Measurements from ENCODE around the gene H2BK1. TPM values are rescaled to one million over a fixed set of nuclear protein-coding genes. Genes with fewer than 3 reads are reported as not detected.

Gene H2BK1
- total and polyA plus RNA-seq, 4 donors: 0.52 TPM; not detected in 3

- H3K36me3 ChIP-seq (ENCODE audit: control insufficient read depth in 4 of 4, insufficient read depth in 4 of 4, low read length in 4 of 4): peaks cover 5 to 31% (median 17%) of the 10 kb centered on the region in 4 donors
- DNase-seq (no peak), ATAC-seq (ENCODE audit: insufficient read depth, low FRiP score) (no peak)
- H3K27me3 ChIP-seq (ENCODE audit: control insufficient read depth in 3 of 3, insufficient read depth in 3 of 3, low read length in 2 of 3): peaks cover 0 to 2% (median 0%) of the 10 kb centered on the region in 3 donors
- no peak overlapping the region for H3K9ac ChIP-seq (ENCODE audit: insufficient read depth in 1 of 2, low read length in 2 of 2)
- no peak for TF ChIP-seq CTCF (IDR thresholded peaks at IDR 0.05; ENCODE audit: control extremely low read depth, extremely low read depth)
- WGBS, 2 donors: 38 to 46% methylated on average over 2 of the region's 2 CpGs
- H3K4me1 ChIP-seq (ENCODE audit: control insufficient read depth in 5 of 5, insufficient read depth in 5 of 5, low read length in 5 of 5): peaks cover 0 to 36% (median 7%) of the 10 kb centered on the region in 5 donors
- H3K9me3 ChIP-seq (ENCODE audit: control insufficient read depth in 4 of 4, insufficient read depth in 3 of 4, low read length in 3 of 4): no peaks in the 10 kb centered on the region
- H3K4me3 ChIP-seq: no peak overlapping the region
- no peak overlapping the region for H3K27ac ChIP-seq (ENCODE audit: low read depth in 1 of 2, low read length in 1 of 2)
Measured at GRCh38 chr7:151243045-151243349, 32.7 kb upstream of the H2BK1 start.

GRCh38 chr7:151242159-151243044, 32.1 kb upstream of the H2BK1 start:
- H3K9me3 ChIP-seq (ENCODE audit: control insufficient read depth in 4 of 4, insufficient read depth in 3 of 4, low read length in 3 of 4): no peaks in the 10 kb centered on the region
- WGBS, 2 donors: 67 to 69% methylated on average over 20 of the region's 20 CpGs
- TF ChIP-seq CTCF (IDR thresholded peaks at IDR 0.05; ENCODE audit: control extremely low read depth, extremely low read depth): no peak
- peaks cover 5 to 37% (median 19%) of the 10 kb centered on the region in 4 donors for H3K36me3 ChIP-seq (ENCODE audit: control insufficient read depth in 4 of 4, insufficient read depth in 4 of 4, low read length in 4 of 4)
- peaks cover 0 to 33% (median 7%) of the 10 kb centered on the region in 5 donors for H3K4me1 ChIP-seq (ENCODE audit: control insufficient read depth in 5 of 5, insufficient read depth in 5 of 5, low read length in 5 of 5)
- H3K27me3 ChIP-seq (ENCODE audit: control insufficient read depth in 3 of 3, insufficient read depth in 3 of 3, low read length in 2 of 3): peaks cover 0 to 2% (median 0%) of the 10 kb centered on the region in 3 donors
- no peak overlapping the region for H3K27ac ChIP-seq (ENCODE audit: low read depth in 1 of 2, low read length in 1 of 2)
- no peak overlapping the region for H3K4me3 ChIP-seq
- DNase-seq: no peak
- H3K9ac ChIP-seq (ENCODE audit: insufficient read depth in 1 of 2, low read length in 2 of 2): no peak overlapping the region
- no peak for ATAC-seq (ENCODE audit: insufficient read depth, low FRiP score)

- Histone ChIP-seq H3K27me3 (ENCODE audit: control insufficient read depth in 3 of 3, insufficient read depth in 3 of 3, low read length in 2 of 3) (peaks cover 0 to 2% (median 0%) of the 10 kb centered on the region in 3 donors), H3K9me3 (ENCODE audit: control insufficient read depth in 4 of 4, insufficient read depth in 3 of 4, low read length in 3 of 4) (no peaks in the 10 kb centered on the region), H3K4me1 (ENCODE audit: control insufficient read depth in 5 of 5, insufficient read depth in 5 of 5, low read length in 5 of 5) (peaks cover 0 to 26% (median 7%) of the 10 kb centered on the region in 5 donors), H3K27ac (ENCODE audit: low read depth in 1 of 2, low read length in 1 of 2) (no peak overlapping the region), H3K9ac (ENCODE audit: insufficient read depth in 1 of 2, low read length in 2 of 2) (no peak overlapping the region), H3K36me3 (ENCODE audit: control insufficient read depth in 4 of 4, insufficient read depth in 4 of 4, low read length in 4 of 4) (peaks cover 5 to 43% (median 21%) of the 10 kb centered on the region in 4 donors), H3K4me3 (no peak overlapping the region)
- no peak for TF ChIP-seq CTCF (IDR thresholded peaks at IDR 0.05; ENCODE audit: control extremely low read depth, extremely low read depth)
- ATAC-seq (ENCODE audit: insufficient read depth, low FRiP score): no peak
- DNase-seq: no peak
- WGBS, 2 donors: 90 to 93% methylated on average over 9 of the region's 9 CpGs
Measured at GRCh38 chr7:151241755-151242096, 31.4 kb upstream of the H2BK1 start.
